Measurements from ENCODE around the gene SHROOM3. TPM values are rescaled to one million over a fixed set of nuclear protein-coding genes. Genes with fewer than 3 reads are reported as not detected.

The SHROOM3 gene
- total and polyA plus RNA-seq, 2 donors (not counting 3 experiments of a cell fraction or from before 2014, with no cell fraction given), result 2.7 to 6.7 TPM

GRCh38 chr4:76803522-76803921 lies 368.5 kb downstream of the SHROOM3 start:
- H4K20me1 ChIP-seq (replicated peaks; ENCODE audit: control insufficient read depth, extremely low read depth, insufficient read depth, low read length), result no peaks in the 10 kb centered on the region
- no peak overlapping the region for H3K4me3 ChIP-seq (replicated peaks in 1 of 3; ENCODE audit: insufficient read depth in 1 of 3, low read depth in 1 of 3, low read length in 3 of 3)
- no TSS peak for BruUV-seq (replicated peaks)
- FAIRE-seq, result peak; percentile 91
- TF ChIP-seq POLR2AphosphoS5 (IDR thresholded peaks at IDR 0.05; ENCODE audit: insufficient read depth, low read depth, low read length), result peak; percentile 85
- no peak for TF ChIP-seq POLR2A (IDR thresholded peaks at IDR 0.05; ENCODE audit: low read depth, low read length)
- TF ChIP-seq FOS (IDR thresholded peaks at IDR 0.05; ENCODE audit: borderline replicate concordance, insufficient read depth, low read length), result peak; percentile 88
- TF ChIP-seq, protein P1, sequence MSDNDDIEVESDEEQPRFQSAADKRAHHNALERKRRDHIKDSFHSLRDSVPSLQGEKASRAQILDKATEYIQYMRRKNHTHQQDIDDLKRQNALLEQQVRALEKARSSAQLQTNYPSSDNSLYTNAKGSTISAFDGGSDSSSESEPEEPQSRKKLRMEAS (IDR thresholded peaks at IDR 0.05; ENCODE audit: insufficient read depth, insufficient read length), result no peak
- no peak for TF ChIP-seq EZH2 (IDR thresholded peaks at IDR 0.05; ENCODE audit: borderline replicate concordance, low read depth, low read length, severe bottlenecking)
- TF ChIP-seq MYC (IDR thresholded peaks at IDR 0.05; ENCODE audit: low read depth, low read length), result no peak
- TF ChIP-seq, protein P2, sequence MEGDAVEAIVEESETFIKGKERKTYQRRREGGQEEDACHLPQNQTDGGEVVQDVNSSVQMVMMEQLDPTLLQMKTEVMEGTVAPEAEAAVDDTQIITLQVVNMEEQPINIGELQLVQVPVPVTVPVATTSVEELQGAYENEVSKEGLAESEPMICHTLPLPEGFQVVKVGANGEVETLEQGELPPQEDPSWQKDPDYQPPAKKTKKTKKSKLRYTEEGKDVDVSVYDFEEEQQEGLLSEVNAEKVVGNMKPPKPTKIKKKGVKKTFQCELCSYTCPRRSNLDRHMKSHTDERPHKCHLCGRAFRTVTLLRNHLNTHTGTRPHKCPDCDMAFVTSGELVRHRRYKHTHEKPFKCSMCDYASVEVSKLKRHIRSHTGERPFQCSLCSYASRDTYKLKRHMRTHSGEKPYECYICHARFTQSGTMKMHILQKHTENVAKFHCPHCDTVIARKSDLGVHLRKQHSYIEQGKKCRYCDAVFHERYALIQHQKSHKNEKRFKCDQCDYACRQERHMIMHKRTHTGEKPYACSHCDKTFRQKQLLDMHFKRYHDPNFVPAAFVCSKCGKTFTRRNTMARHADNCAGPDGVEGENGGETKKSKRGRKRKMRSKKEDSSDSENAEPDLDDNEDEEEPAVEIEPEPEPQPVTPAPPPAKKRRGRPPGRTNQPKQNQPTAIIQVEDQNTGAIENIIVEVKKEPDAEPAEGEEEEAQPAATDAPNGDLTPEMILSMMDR (IDR thresholded peaks at IDR 0.05; ENCODE audit: extremely low read depth in 1 of 2, insufficient read depth in 1 of 2, low read depth in 1 of 2, low read length in 2 of 2), result no peak
- peak; percentile 73 for TF ChIP-seq GATA2 (IDR thresholded peaks at IDR 0.05; ENCODE audit: insufficient read depth, insufficient read length, low read depth, low read length)
- peak; percentile 89 for TF ChIP-seq JUN (IDR thresholded peaks at IDR 0.05; ENCODE audit: borderline replicate concordance, insufficient read depth, insufficient read length, low read depth)
- H3K79me2 ChIP-seq (ENCODE audit: control insufficient read depth, insufficient read depth, low read length), result no peaks in the 10 kb centered on the region
- H3K27me3 ChIP-seq (ENCODE audit: control insufficient read depth in 2 of 2, insufficient read depth in 2 of 2, low read length in 2 of 2), result no peaks in the 10 kb centered on the region
- H3K4me2 ChIP-seq (ENCODE audit: insufficient read depth, low read length), result peak overlapping the region; percentile 35
- ChIA-PET POLR2A (no interaction called here), CTCF (interaction anchor here (0.9 to 1.4 kb wide), 4 partner anchors 9 to 299 kb away, joined by 3 to 4 read pairs (median 3); no protein-coding TSS in a partner anchor)
- dilution Hi-C loops (cut with MboI; ENCODE audit: extremely low pct_ligation_motif_present, low sequenced_read_pairs), result no loop called here
- peak; percentile 89 for DNase-seq (ENCODE audit: low read depth, low spot score)
- H3K9me3 ChIP-seq (replicated peaks; ENCODE audit: control insufficient read depth, insufficient read depth, low read length), result no peaks in the 10 kb centered on the region
- intact Hi-C loops (cut with micrococcal nuclease), result loop anchor here (1.0 kb wide), 2 partner anchors 146 to 181 kb away; partner anchors contain the start of gene SEPTIN11
- peak overlapping the region; percentile 4 for H3K9ac ChIP-seq (replicated peaks; ENCODE audit: extremely low read depth, insufficient read depth, low read length)
- peak overlapping the region; percentile 66 for H3K27ac ChIP-seq (ENCODE audit: insufficient read depth, low read depth, low read length)
- H3K36me3 ChIP-seq (ENCODE audit: control insufficient read depth in 2 of 2, extremely low read depth in 1 of 2, insufficient read depth in 2 of 2, low read length in 2 of 2), result no peaks in the 10 kb centered on the region
- no peak overlapping the region for H2AFZ ChIP-seq (ENCODE audit: low read depth, low read length)
- H3K4me1 ChIP-seq (ENCODE audit: control insufficient read depth, extremely low read depth, insufficient read depth, low read length), result peaks cover 19% of the 10 kb centered on the region
- no peaks in the 10 kb centered on the region for H3K9me1 ChIP-seq (replicated peaks; ENCODE audit: control insufficient read depth, extremely low read depth, insufficient read depth, low read length)

All from endothelial cell of umbilical vein (primary cell).